Lower leg skin (tissue), 3 donors: ENCODE results near the gene VANGL2.

ENCODE experiments used
- CTCF ChIP-seq, 3 donors: fragments of 450-650 bp; IDR thresholded peaks; one replicate each; pipeline ENCODE4 v1.5.1; 2016; ENCODE audit warnings: antibody characterized with exemption in 3 of 3, mild to moderate bottlenecking in 3 of 3, moderate library complexity in 2 of 3
- POLR2A ChIP-seq, 2 donors: fragments of 450-650 bp; IDR thresholded peaks; one replicate each; pipeline ENCODE4 v1.6.1; 2016 to 2017; ENCODE audit warnings: antibody characterized with exemption in 2 of 2, mild to moderate bottlenecking in 1 of 2, moderate library complexity in 1 of 2

- no peak for TF ChIP-seq POLR2A (IDR thresholded peaks at IDR 0.05)
- no peak for TF ChIP-seq CTCF (IDR thresholded peaks at IDR 0.05)
These were observed 681 bp upstream of the VANGL2 start for GRCh38 chr1:160399544-160400222.
